Measurements from ENCODE around the gene COL23A1.
"Not testable (repeated sequence)": the region's sequence is repeated elsewhere in the genome, so short reads cannot be mapped to it uniquely, and the experiment has no call there.

Gene COL23A1

GRCh38 chr5:178328826-178329730 is 261.1 kb downstream of the COL23A1 start:
- DNase-seq, result no peak

- no peak for DNase-seq
Observed at GRCh38 chr5:178327931-178328711, 262.1 kb downstream of the COL23A1 start.

- no peak for DNase-seq
Observed at GRCh38 chr5:178327446-178327845, 262.7 kb downstream of the COL23A1 start.

GRCh38 chr5:178326374-178326715 is 263.8 kb downstream of the COL23A1 start:
- DNase-seq, result no peak

GRCh38 chr5:178325679-178326373 is 264.4 kb downstream of the COL23A1 start:
- DNase-seq, result no peak

GRCh38 chr5:178325311-178325678 is 264.9 kb downstream of the COL23A1 start:
- DNase-seq, result no peak

GRCh38 chr5:178324481-178325310 is 265.5 kb downstream of the COL23A1 start:
- no peak for DNase-seq

GRCh38 chr5:178323961-178324360 is 266.2 kb downstream of the COL23A1 start:
- DNase-seq, result no peak

- DNase-seq, result no peak
Observed at GRCh38 chr5:178323541-178323865, 266.7 kb downstream of the COL23A1 start.

GRCh38 chr5:178322736-178323540 is 267.3 kb downstream of the COL23A1 start:
- DNase-seq, result no peak

GRCh38 chr5:178320281-178320855 is 269.8 kb downstream of the COL23A1 start:
- DNase-seq, result no peak

GRCh38 chr5:178319541-178320041 is 270.6 kb downstream of the COL23A1 start:
- no peak for DNase-seq

GRCh38 chr5:178318893-178319292 is 271.3 kb downstream of the COL23A1 start:
- DNase-seq, result no peak

- DNase-seq, result no peak
Observed at GRCh38 chr5:178318382-178318781, 271.8 kb downstream of the COL23A1 start.

- DNase-seq, result not testable (repeated sequence)
Observed at GRCh38 chr5:178317727-178318126, 272.5 kb downstream of the COL23A1 start.

- no peak for DNase-seq
Observed at GRCh38 chr5:178314961-178315820, 275.0 kb downstream of the COL23A1 start.

- DNase-seq, result no peak
Observed at GRCh38 chr5:178314061-178314660, 276.0 kb downstream of the COL23A1 start.

- DNase-seq, result no peak
Observed at GRCh38 chr5:178313316-178313715, 276.9 kb downstream of the COL23A1 start.

- no peak for DNase-seq
Observed at GRCh38 chr5:178312880-178313282, 277.3 kb downstream of the COL23A1 start.
